Mesendoderm (in vitro differentiated cells): Measurements from ENCODE around the gene ARHGEF17.
A peak's percentile ranks its signal among the peaks of the same experiment; 100 is the strongest.

Experiments used
- DNase-seq: peaks from one replicate; pipeline ENCODE4 v3.0.0; 2013
- H2AK5ac ChIP-seq: 2 replicates; pipeline ENCODE4 v1.6.1; 2013; ENCODE audit warnings: low read length, inconsistent platforms
- H2BK120ac ChIP-seq: 2 replicates; pipeline ENCODE4 v1.6.1; 2013; ENCODE audit warnings: low read depth, mild to moderate bottlenecking, low read length, moderate library complexity, mixed read lengths
- H2BK15ac ChIP-seq: replicated peaks from 2 replicates; pipeline ENCODE4 v1.6.1; 2013; ENCODE audit warnings: low read depth, mild to moderate bottlenecking, moderate library complexity
- H2BK5ac ChIP-seq: 2 replicates; pipeline ENCODE4 v1.6.1; 2013; ENCODE audit warnings: low read length, inconsistent platforms
- H3K18ac ChIP-seq: 2 replicates; pipeline ENCODE4 v1.6.1; 2013; ENCODE audit warnings: mild to moderate bottlenecking, low read length, mixed read lengths
- H3K23ac ChIP-seq: one replicate; pipeline ENCODE4 v1.6.1; 2013; ENCODE audit warnings: low read length
- H3K27ac ChIP-seq: 2 replicates; pipeline ENCODE4 v1.5.1; 2013; ENCODE audit warnings: low read depth, mild to moderate bottlenecking, inconsistent platforms, low read length, moderate library complexity
- H3K27me3 ChIP-seq: 2 replicates; pipeline ENCODE4 v1.6.1; 2013; ENCODE audit warnings: low read length, control low read depth, mild to moderate bottlenecking, inconsistent platforms; ENCODE audit not compliant: insufficient read depth, poor library complexity
- H3K36me3 ChIP-seq: 2 replicates; pipeline ENCODE4 v1.6.1; 2013; ENCODE audit warnings: low read length, inconsistent platforms; ENCODE audit not compliant: control insufficient read depth, insufficient read depth
- H3K4ac ChIP-seq: one replicate; pipeline ENCODE4 v1.6.1; 2013; ENCODE audit warnings: low read depth, mild to moderate bottlenecking, low read length, moderate library complexity
- H3K4me1 ChIP-seq: 2 replicates; pipeline ENCODE4 v1.6.1; 2013; ENCODE audit warnings: low read depth, low read length, inconsistent platforms; ENCODE audit not compliant: control insufficient read depth
- H3K4me2 ChIP-seq: 2 replicates; pipeline ENCODE4 v1.6.1; 2013; ENCODE audit warnings: low read length
- H3K4me3 ChIP-seq: 2 replicates; pipeline ENCODE4 v1.5.1; 2013; ENCODE audit warnings: mild to moderate bottlenecking, low read length
- H3K56ac ChIP-seq: one replicate; pipeline ENCODE4 v1.6.1; 2013; ENCODE audit warnings: low read length
- H3K79me1 ChIP-seq: 2 replicates; pipeline ENCODE4 v1.6.1; 2013; ENCODE audit warnings: low read length, inconsistent platforms
- H3K79me2 ChIP-seq: 2 replicates; pipeline ENCODE4 v1.6.1; 2013; ENCODE audit warnings: mild to moderate bottlenecking, low read length; ENCODE audit not compliant: control insufficient read depth, insufficient read depth
- H3K9ac ChIP-seq: 2 replicates; pipeline ENCODE4 v1.6.1; 2013; ENCODE audit warnings: low read length, inconsistent platforms
- H4K5ac ChIP-seq: one replicate; pipeline ENCODE4 v1.6.1; 2013; ENCODE audit warnings: low read length
- H4K8ac ChIP-seq: one replicate; pipeline ENCODE4 v1.6.1; 2013; ENCODE audit warnings: low read depth, mild to moderate bottlenecking, control low read depth, low read length, moderate library complexity
- WGBS: extraction: QIAGEN DNeasy Blood & Tissue Kit; methylation state at CpG from one replicate; pipeline ENCODE4 v1.1.7; 2013; ENCODE audit warnings: low lambda C conversion rate, missing lambda C conversion rate; ENCODE audit not compliant: insufficient coverage; ENCODE audit errors: extremely low coverage; 5-methylcytosine and 5-hydroxymethylcytosine counted together

ARHGEF17 gene

DNA sequence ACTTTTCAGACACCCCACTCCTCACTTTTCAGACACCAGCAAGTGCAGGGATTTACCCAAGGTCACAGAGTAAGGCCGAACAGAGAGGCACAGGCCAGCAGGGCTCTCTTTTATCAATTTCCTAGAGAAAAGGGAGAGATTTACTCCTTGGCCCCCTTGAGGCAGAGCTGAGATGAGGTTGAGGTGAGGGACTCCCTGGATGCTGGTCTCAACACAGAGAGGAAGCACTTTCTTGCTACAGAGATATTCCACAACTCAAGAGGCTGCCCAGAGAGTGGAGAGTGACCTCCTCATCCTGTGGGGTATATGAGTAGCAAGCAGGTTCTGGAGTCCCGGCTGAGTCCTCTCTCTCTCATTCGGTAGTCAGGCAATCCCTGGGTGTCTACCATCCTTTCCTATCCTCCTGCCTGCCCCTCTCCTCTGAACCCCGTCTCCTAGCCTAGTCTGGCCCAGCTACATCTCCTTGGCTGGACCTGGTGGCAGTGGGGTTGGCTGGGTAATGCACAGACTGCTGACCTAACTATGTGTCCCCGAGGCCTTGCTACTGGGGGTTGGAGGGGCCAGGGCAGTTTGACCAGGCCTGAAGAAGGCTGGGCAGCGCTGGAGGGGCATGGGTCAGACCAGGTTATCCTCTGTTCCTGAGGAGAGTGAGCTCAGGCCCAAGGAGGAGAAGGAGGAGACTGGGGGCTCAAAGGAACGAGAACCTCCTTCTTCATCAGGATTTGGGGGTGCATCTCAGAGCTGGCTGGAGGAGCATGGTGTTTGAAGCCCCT is 1.8 kb upstream of the ARHGEF17 start:
- Histone ChIP-seq H4K8ac (no peak overlapping the region), H3K56ac (no peak overlapping the region), H3K9ac (no peak overlapping the region), H3K4ac (no peak overlapping the region), H2BK5ac (no peak overlapping the region), H3K18ac (no peak overlapping the region), H3K4me1 (peaks cover 3% of the 10 kb centered on the region), H3K36me3 (no peaks in the 10 kb centered on the region), H3K27me3 (no peaks in the 10 kb centered on the region), H3K4me3 (no peak overlapping the region), H4K5ac (no peak overlapping the region), H3K79me2 (no peaks in the 10 kb centered on the region), H2AK5ac (no peak overlapping the region), H3K23ac (no peak overlapping the region), H2BK15ac (no peak overlapping the region), H3K79me1 (peaks cover 2% of the 10 kb centered on the region), H3K4me2 (no peak overlapping the region), H2BK120ac (no peak overlapping the region), H3K27ac (no peak overlapping the region)
- peak; percentile 64 for DNase-seq
- no CpG with 5 or more reads among the region's 7 CpGs for WGBS

DNA sequence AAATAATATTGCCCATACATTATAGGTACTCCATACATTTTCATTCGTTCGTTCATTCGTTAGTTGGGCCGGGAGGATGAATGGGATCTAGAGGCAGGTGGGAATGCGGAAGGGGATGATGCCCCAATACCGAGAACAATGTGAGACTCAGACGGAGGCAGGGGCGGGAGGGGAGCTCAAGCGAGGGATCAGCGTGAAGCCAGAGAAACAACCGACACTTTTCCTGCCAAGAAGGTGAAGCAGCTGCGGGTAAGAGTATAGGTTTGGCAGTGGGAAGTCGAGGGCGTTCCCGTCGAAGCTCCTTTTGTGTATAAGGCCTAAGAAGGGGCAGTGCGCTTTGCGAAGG is 1.1 kb upstream of the ARHGEF17 start:
- Histone ChIP-seq H3K4me3 (no peak overlapping the region), H3K9ac (peak overlapping the region; percentile 58)
- WGBS = no CpG with 5 or more reads among the region's 18 CpGs

DNA sequence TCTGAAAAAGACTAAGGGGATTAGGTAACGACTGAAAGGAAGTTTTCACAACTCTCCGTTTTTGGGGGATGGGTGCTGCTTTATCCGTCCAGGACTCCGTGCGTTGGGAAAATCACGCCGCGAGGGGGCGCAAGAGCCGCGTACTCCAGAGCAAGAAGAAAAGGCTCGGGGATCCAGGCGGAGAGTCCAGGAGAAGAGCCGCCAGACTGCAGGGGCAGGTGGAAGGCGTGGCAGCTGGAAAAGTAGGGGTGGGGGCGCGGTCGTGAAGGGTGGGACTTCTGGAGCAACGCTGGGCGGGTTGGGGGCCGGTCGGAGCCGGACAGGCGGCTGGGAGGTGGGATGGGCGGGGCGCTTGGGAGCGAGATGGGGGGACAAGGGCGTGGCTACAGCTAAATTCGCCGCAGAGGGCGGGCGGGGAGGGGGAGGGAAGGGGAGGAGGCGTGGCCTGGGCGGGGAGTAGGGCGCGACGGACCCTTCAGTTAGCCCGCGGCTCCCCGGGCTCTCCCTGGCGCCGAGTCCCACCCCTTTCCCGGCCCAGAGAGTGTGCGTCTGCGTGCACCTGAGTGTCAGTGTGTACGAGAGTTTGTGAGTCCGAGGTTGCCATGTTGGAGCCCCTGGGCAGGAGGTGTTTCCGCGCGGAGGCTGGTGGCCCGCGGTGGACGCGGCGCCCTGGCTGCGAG is 613 bp upstream of the ARHGEF17 start:
- Histone ChIP-seq H3K4me2 (peak overlapping the region; percentile 88), H3K27ac (peak overlapping the region; percentile 84), H2AK5ac (no peak overlapping the region), H3K9ac (peak overlapping the region; percentile 92), H2BK15ac (no peak overlapping the region), H3K36me3 (no peaks in the 10 kb centered on the region), H3K4me3 (peak overlapping the region; percentile 78), H3K18ac (peak overlapping the region; percentile 92), H3K56ac (peak overlapping the region; percentile 92), H4K5ac (no peak overlapping the region), H2BK5ac (peak overlapping the region; percentile 31), H3K27me3 (no peaks in the 10 kb centered on the region), H4K8ac (no peak overlapping the region), H3K4me1 (peaks cover 3% of the 10 kb centered on the region), H2BK120ac (no peak overlapping the region), H3K4ac (no peak overlapping the region), H3K79me2 (peaks cover 2% of the 10 kb centered on the region), H3K79me1 (peaks cover 6% of the 10 kb centered on the region), H3K23ac (peak overlapping the region; percentile 80)
- no CpG with 5 or more reads among the region's 56 CpGs for WGBS
- peak; percentile 99 for DNase-seq

More for the DNA sequence above, 1.1 kb upstream of the ARHGEF17 start:
- H2BK15ac ChIP-seq = no peak overlapping the region
- H2AK5ac ChIP-seq = no peak overlapping the region
- peak overlapping the region; percentile 7 for H3K27ac ChIP-seq
- H4K5ac ChIP-seq = no peak overlapping the region
- no peak overlapping the region for H4K8ac ChIP-seq
- no peaks in the 10 kb centered on the region for H3K27me3 ChIP-seq
- no peaks in the 10 kb centered on the region for H3K79me2 ChIP-seq
- peaks cover 3% of the 10 kb centered on the region for H3K4me1 ChIP-seq
- no peaks in the 10 kb centered on the region for H3K36me3 ChIP-seq
- peaks cover 4% of the 10 kb centered on the region for H3K79me1 ChIP-seq
- no peak overlapping the region for H2BK5ac ChIP-seq
- H3K18ac ChIP-seq = no peak overlapping the region
- H3K4me2 ChIP-seq = peak overlapping the region; percentile 72
- DNase-seq = no peak
- no peak overlapping the region for H2BK120ac ChIP-seq
- H3K4ac ChIP-seq = no peak overlapping the region
- H3K23ac ChIP-seq = no peak overlapping the region
- peak overlapping the region; percentile 81 for H3K56ac ChIP-seq

GRCh38 chr11:73308961-73309919 is 1.2 kb downstream of the ARHGEF17 start:
- Histone ChIP-seq H3K18ac (peak overlapping the region; percentile 92), H3K4ac (peak overlapping the region; percentile 50), H3K4me2 (peak overlapping the region; percentile 94), H2BK5ac (no peak overlapping the region), H3K4me1 (peaks cover 8% of the 10 kb centered on the region), H2AK5ac (no peak overlapping the region), H3K27me3 (no peaks in the 10 kb centered on the region), H3K79me1 (peaks cover 13% of the 10 kb centered on the region), H3K9ac (peak overlapping the region; percentile 84), H4K8ac (no peak overlapping the region), H3K27ac (peak overlapping the region; percentile 85), H3K4me3 (peak overlapping the region; percentile 62), H4K5ac (no peak overlapping the region), H3K79me2 (peaks cover 3% of the 10 kb centered on the region), H3K23ac (peak overlapping the region; percentile 66), H2BK15ac (no peak overlapping the region), H2BK120ac (no peak overlapping the region), H3K56ac (peak overlapping the region; percentile 91), H3K36me3 (no peaks in the 10 kb centered on the region)
- no CpG with 5 or more reads among the region's 78 CpGs for WGBS
- DNase-seq = peak; percentile 97

DNA sequence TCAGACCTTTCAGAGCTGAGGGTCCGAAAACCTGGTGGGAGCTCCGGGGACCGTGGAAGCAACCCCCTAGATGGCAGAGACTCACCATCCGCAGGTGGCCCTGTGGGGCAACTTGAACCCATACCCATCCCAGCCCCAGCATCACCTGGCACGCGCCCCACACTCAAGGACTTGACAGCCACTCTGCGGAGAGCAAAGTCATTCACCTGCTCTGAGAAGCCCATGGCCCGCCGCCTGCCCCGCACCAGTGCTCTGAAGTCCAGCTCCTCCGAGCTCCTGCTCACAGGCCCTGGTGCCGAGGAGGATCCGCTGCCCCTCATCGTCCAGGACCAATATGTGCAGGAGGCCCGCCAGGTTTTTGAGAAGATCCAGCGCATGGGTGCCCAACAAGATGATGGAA is 2.0 kb downstream of the ARHGEF17 start:
- H3K23ac ChIP-seq = no peak overlapping the region
- H3K4me1 ChIP-seq = peaks cover 10% of the 10 kb centered on the region
- no peak overlapping the region for H3K4me3 ChIP-seq
- H3K9ac ChIP-seq = no peak overlapping the region
- H3K27me3 ChIP-seq = no peaks in the 10 kb centered on the region
- H3K18ac ChIP-seq = no peak overlapping the region
- no peak for DNase-seq
- no peak overlapping the region for H4K8ac ChIP-seq
- H3K79me2 ChIP-seq = peaks cover 3% of the 10 kb centered on the region
- no peak overlapping the region for H2BK5ac ChIP-seq
- H3K27ac ChIP-seq = no peak overlapping the region
- no CpG with 5 or more reads among the region's 16 CpGs for WGBS
- H2AK5ac ChIP-seq = no peak overlapping the region
- no peak overlapping the region for H3K4ac ChIP-seq
- no peak overlapping the region for H3K4me2 ChIP-seq
- H3K56ac ChIP-seq = no peak overlapping the region
- no peak overlapping the region for H2BK15ac ChIP-seq
- H2BK120ac ChIP-seq = no peak overlapping the region
- no peak overlapping the region for H4K5ac ChIP-seq
- H3K79me1 ChIP-seq = peaks cover 13% of the 10 kb centered on the region
- H3K36me3 ChIP-seq = no peaks in the 10 kb centered on the region
